Cardiac fibroblast (primary cell): Measurements from ENCODE around the gene RNF5.

Experiments used
- DNase-seq, 2 donors: peaks; one replicate each; pipeline versions ENCODE4 v3.0.0 to v3.0.0-alpha.2; 2010; ENCODE audit warnings: low read depth in 2 of 2
- H3K4me3 ChIP-seq, 2 donors: replicated peaks in 1 of 2; 1 replicate in 1 of 2; 2 replicates in 1 of 2; pipeline ENCODE4 v1.5.1; 2011; ENCODE audit warnings: low read depth in 2 of 2, low read length in 2 of 2, mild to moderate bottlenecking in 2 of 2, moderate library complexity in 1 of 2
- CTCF ChIP-seq: IDR thresholded peaks from one replicate; pipeline ENCODE4 v1.5.1; 2011; ENCODE audit warnings: low read depth, mild to moderate bottlenecking, low read length, inconsistent platforms

The RNF5 gene

GRCh38 chr6:32152769-32153563 lies 25.2 kb upstream of the RNF5 start:
- no peak for TF ChIP-seq CTCF
- peak; percentile 32 to 43 for DNase-seq

GRCh38 chr6:32153564-32154513 lies 24.4 kb upstream of the RNF5 start, which contains the start of gene PPT2:
TSS of gene PPT2 (plus strand) at chr6:32154141. CDS start at chr6:32154595, 454 bp downstream.
- peak; percentile 23 for TF ChIP-seq CTCF
- H3K4me3 ChIP-seq: peak within 1 kb of the TSS; percentile 83 to 88
- peak; percentile 93 to 98 for DNase-seq

More at GRCh38 chr6:32152769-32153563, 25.2 kb upstream of the RNF5 start:
- peak overlapping the region; percentile 83 to 88 for H3K4me3 ChIP-seq

DNA sequence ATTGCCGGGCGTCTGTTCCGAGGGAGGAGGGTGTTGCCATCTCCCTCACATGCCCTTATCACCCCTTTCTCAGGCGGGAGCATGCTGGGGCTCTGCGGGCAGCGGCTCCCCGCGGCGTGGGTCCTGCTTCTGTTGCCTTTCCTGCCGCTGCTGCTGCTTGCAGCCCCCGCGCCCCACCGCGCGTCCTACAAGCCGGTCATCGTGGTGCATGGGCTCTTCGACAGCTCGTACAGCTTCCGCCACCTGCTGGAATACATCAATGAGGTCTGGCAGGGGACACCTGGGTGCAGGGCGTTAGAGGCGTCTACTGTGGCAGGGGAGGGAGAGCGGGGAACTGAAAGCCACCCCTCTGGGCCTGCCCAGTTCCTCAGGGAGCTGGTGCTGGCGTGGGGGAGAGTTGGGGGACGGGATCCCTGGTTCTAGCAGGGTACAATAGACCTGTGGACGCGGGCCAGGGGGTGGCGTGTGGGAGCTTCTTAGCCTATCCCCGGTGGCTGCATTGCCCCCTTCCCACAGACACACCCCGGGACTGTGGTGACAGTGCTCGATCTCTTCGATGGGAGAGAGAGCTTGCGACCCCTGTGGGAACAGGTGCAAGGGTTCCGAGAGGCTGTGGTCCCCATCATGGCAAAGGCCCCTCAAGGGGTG lies 23.6 kb upstream of the RNF5 start:
- peak; percentile 44 for TF ChIP-seq CTCF
- peak; percentile 66 to 75 for DNase-seq
- H3K4me3 ChIP-seq: peak overlapping the region; percentile 83 to 88

DNA sequence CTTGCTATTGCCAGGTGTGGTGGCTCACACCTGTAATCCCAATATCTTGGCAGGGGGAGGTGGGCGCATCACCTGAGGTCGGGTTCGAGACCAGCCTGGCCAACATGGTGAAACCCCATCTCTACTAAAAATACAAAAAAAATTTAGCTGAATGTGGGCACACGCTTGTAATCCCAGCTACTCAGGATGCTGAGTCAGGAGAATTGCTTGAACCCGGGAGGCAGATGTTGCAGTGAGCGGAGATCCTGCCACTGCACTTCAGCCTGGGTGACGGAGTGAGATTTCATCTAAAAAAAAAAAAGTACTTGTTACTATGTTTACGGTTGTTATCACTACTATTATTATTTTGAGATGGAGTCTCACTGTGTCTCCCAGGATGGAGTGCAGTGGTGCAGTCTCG lies 21.3 kb upstream of the RNF5 start:
- no peak for DNase-seq
- no peak for TF ChIP-seq CTCF
- no peak overlapping the region for H3K4me3 ChIP-seq

DNA sequence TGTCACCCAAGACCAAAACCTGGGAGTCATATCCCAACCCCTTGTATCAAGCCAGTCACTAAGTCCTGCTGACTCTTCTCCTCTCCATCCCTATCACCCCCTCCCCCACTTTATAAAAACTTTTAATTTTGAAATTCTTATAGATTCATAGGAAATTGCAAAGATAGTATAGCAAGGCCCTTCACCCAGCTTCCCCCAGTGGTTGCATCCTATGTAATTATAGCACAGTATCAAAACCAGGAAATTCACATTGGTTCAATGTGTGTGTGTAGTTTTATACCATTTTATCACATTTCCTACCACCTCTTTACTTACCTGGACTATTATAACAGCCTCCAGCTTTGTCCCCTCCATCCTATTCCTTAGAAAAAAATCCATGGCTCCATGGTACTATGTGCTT lies 20.2 kb upstream of the RNF5 start:
- no peak for DNase-seq
- H3K4me3 ChIP-seq: no peak overlapping the region
- TF ChIP-seq CTCF: no peak

DNA sequence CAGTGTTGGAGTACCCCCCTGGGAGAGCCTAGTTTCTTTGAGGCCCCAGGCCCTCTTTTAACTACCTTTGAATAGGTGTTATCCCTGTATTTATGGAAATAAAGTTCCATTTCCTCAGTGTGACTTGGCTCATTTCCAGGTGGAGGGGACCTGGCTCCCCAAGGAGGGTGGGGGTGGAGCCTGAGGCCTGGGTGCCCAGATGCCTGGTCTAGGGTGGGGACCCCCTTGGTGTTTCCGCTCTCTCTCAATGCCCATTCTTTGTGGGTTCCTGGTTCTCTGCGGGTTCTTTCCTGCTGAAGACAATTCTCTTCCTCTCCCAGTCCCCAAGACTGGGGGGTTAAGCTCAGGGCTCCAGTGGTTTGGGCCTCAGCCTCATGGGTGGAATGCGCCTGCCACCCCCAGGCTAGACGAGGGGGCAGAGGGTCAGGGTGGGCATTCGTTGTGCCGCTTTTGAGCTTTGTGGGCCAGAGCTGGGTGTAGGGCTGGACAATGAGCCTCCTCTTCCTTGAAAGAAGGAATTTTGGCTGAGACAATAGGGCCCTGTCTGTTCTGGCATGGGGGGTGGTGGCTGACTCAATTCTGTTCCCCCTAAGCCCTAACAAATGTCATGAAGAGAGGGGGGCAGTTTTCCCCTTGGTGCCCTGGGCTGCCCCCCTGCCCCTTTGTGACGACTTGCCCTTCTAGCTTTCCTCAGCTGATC lies 14.5 kb upstream of the RNF5 start:
- TF ChIP-seq CTCF: no peak
- no peak for DNase-seq
- no peak overlapping the region for H3K4me3 ChIP-seq
